Kidney (tissue), 14 donors: Measurements from ENCODE around the gene FLT1. TPM values are rescaled to one million over a fixed set of nuclear protein-coding genes. Genes with fewer than 3 reads are reported as not detected.
A peak's percentile ranks its signal among the peaks of the same experiment; 100 is the strongest.

Experiments
- DNase-seq, 5 donors: peaks; one replicate each; pipeline ENCODE4 v3.0.0-alpha.2; 2013 to 2020
- FAIRE-seq: peaks from 2 replicates; lab custom pipeline; 2012; peaks lifted over from hg19 to GRCh38; lab: Jason Lieb, UNC
- H3K27ac ChIP-seq, 2 donors: one replicate each; pipeline ENCODE4 v1.7.0; 2013; ENCODE audit warnings: low read depth in 2 of 2, low read length in 2 of 2, inconsistent platforms in 1 of 2
- H3K27me3 ChIP-seq: one replicate; pipeline ENCODE4 v1.7.1; 2013; ENCODE audit warnings: low read length, inconsistent platforms; ENCODE audit not compliant: control insufficient read depth, insufficient read depth
- H3K36me3 ChIP-seq, 3 donors: one replicate each; pipeline versions ENCODE4 v1.7.0 to v1.7.1; 2013; ENCODE audit warnings: low read length in 3 of 3, control low read depth in 1 of 3, inconsistent platforms in 1 of 3; ENCODE audit not compliant: insufficient read depth in 3 of 3, control insufficient read depth in 2 of 3
- H3K4me1 ChIP-seq, 3 donors: one replicate each; pipeline versions ENCODE4 v1.7.0 to v1.7.1; 2013; ENCODE audit warnings: low read length in 3 of 3, inconsistent platforms in 1 of 3, low read depth in 1 of 3; ENCODE audit not compliant: control insufficient read depth in 2 of 3, insufficient read depth in 2 of 3
- H3K4me3 ChIP-seq, 3 donors: one replicate each; pipeline versions ENCODE4 v1.7.0 to v1.8.1; 2013; ENCODE audit warnings: low read length in 3 of 3, control low read depth in 1 of 3, inconsistent platforms in 1 of 3
- H3K9ac ChIP-seq, 3 donors: one replicate each; pipeline versions ENCODE4 v1.7.0 to v1.7.1; 2013; ENCODE audit warnings: low read length in 3 of 3, control low read depth in 1 of 3, inconsistent platforms in 1 of 3
- H3K9me3 ChIP-seq, 3 donors: one replicate each; pipeline versions ENCODE4 v1.7.0 to v1.7.1; 2013; ENCODE audit warnings: low read length in 3 of 3, control low read depth in 1 of 3, inconsistent platforms in 1 of 3; ENCODE audit not compliant: control insufficient read depth in 2 of 3, insufficient read depth in 1 of 3
- intact Hi-C: fragments of 100-400 bp; cut with DNase I; formaldehyde crosslinking; loops from one replicate; pipeline ENCODE4 v1.11.1; 2022
- polyA plus RNA-seq: library from polyadenylated mRNA; stranded (reverse); fragments of 350-450 nt; fragmentation: Illumina TruSeq; extraction: RNeasy Lipid Tissue Mini Kit (QIAGEN cat#74804); gene quantifications from one replicate; pipeline ENCODE4 v1.2.3, GENCODE V29; 2014; ENCODE audit warnings: low read depth, low replicate concordance; ENCODE audit not compliant: insufficient read depth
- total RNA-seq: library from RNA; stranded (reverse); fragmentation: NEBNext Ultra II Directional; extraction: Animal tissue kit (Norgen Biotek cat#: 25700); gene quantifications from one replicate; pipeline ENCODE4 v1.2.1, GENCODE V29; 2021
- TF ChIP-seq, protein P1 (sequence below): IDR thresholded peaks from 3 replicates; pipeline ENCODE4 v1.5.1; 2012; ENCODE audit warnings: mild to moderate bottlenecking, moderate library complexity, borderline replicate concordance; ENCODE audit not compliant: insufficient read depth; ENCODE audit errors: extremely low read depth
- donor health status: control.
- donor health status: control.
- donor health status: control.
- donor health status: control.
- donor health status: control.
- donor health status: DM: yes; HTN: yes; CAD: no.
- donor health status: Normal renal cell carcinoma (clear cell type).

Gene FLT1
- total and polyA plus RNA-seq, 2 donors from 2014 or later = 17.2 to 45.7 TPM

DNA sequence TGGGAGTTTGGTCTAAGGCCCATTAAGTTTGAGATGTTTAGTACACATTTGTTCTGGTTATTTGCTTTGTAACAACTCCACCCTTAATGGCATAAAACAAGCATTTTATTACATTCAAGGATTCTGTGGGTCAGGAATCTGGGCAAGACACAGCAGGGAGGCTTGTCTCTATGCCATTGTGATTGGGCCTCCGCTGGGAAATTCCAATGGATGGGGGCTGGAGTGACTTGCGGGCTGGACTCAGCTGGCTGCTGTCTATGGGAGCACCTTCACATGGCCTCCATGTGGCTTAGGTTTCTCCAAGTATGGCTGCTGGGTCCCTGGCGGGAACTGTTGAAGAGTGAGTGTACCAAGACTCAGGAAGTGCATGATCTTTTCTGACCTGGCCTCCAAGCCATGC, 197.6 kb downstream of the FLT1 start:
- Histone ChIP-seq H3K27me3 (no peaks in the 10 kb centered on the region), H3K4me1 (no peaks in the 10 kb centered on the region), H3K9ac (no peak overlapping the region), H3K36me3 (peaks cover 0 to 19% (median 0%) of the 10 kb centered on the region in 3 donors), H3K9me3 (no peaks in the 10 kb centered on the region), H3K4me3 (no peak overlapping the region), H3K27ac (no peak overlapping the region)
- intact Hi-C loops = no loop called here
- TF ChIP-seq, protein P1, sequence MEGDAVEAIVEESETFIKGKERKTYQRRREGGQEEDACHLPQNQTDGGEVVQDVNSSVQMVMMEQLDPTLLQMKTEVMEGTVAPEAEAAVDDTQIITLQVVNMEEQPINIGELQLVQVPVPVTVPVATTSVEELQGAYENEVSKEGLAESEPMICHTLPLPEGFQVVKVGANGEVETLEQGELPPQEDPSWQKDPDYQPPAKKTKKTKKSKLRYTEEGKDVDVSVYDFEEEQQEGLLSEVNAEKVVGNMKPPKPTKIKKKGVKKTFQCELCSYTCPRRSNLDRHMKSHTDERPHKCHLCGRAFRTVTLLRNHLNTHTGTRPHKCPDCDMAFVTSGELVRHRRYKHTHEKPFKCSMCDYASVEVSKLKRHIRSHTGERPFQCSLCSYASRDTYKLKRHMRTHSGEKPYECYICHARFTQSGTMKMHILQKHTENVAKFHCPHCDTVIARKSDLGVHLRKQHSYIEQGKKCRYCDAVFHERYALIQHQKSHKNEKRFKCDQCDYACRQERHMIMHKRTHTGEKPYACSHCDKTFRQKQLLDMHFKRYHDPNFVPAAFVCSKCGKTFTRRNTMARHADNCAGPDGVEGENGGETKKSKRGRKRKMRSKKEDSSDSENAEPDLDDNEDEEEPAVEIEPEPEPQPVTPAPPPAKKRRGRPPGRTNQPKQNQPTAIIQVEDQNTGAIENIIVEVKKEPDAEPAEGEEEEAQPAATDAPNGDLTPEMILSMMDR = no peak
- DNase-seq = peak in 4 of 5 donors; percentile 52 to 71 (median 53)
- no peak for FAIRE-seq

DNA sequence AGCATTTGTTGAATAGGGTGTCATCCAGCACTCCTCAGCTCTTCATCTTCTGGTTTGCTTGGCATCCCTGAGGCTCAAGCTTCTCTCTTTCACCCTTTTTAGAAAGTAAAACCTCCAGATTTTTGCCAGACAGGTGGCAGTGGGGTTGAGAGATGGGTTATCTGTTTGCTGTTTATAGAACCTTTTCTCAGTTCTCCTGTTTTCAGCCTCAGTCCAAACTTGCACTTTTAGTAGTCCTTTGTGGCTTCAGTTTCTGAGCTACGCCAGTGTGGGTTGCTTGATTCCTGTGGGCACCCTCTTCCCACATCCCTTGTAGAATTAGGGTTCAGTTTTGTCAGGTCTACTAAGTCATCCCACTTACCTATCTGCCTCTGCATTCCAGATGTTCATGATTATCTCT, 208.7 kb downstream of the FLT1 start:
- Histone ChIP-seq H3K27me3 (no peaks in the 10 kb centered on the region), H3K4me3 (no peak overlapping the region), H3K9ac (no peak overlapping the region), H3K9me3 (no peaks in the 10 kb centered on the region), H3K36me3 (peaks cover 0 to 9% (median 7%) of the 10 kb centered on the region in 3 donors), H3K27ac (no peak overlapping the region), H3K4me1 (no peaks in the 10 kb centered on the region)
- DNase-seq (no peak), FAIRE-seq (no peak)
- TF ChIP-seq, protein P1 = no peak
- intact Hi-C loops = no loop called here

DNA sequence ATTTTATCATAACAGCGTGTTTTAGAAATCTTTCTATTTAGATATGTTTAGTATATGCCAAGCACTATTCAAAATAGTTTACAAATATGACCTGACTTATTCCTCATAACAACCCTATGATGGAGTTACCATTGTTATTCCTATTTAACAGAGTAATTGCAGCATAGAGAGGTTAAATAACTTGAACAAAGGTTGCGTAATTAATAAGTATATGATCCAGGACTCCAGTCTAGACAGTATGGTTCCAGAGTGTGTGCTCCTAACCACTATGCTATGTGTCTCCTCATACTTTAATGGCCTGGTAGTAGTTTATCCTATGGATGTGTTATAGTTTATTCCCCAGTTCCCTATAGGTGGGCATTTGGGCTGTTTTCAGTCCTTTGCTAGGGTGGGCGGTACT, 211.3 kb downstream of the FLT1 start:
- FAIRE-seq (no peak), DNase-seq (no peak)
- no peak overlapping the region for H3K27ac ChIP-seq
- H3K4me1 ChIP-seq = no peaks in the 10 kb centered on the region
- peaks cover 0 to 17% (median 11%) of the 10 kb centered on the region in 3 donors for H3K36me3 ChIP-seq
- no peak overlapping the region for H3K4me3 ChIP-seq
- H3K9ac ChIP-seq = no peak overlapping the region
- intact Hi-C loops = no loop called here
- no peaks in the 10 kb centered on the region for H3K9me3 ChIP-seq
- no peaks in the 10 kb centered on the region for H3K27me3 ChIP-seq
- TF ChIP-seq, protein P1 = no peak

DNA sequence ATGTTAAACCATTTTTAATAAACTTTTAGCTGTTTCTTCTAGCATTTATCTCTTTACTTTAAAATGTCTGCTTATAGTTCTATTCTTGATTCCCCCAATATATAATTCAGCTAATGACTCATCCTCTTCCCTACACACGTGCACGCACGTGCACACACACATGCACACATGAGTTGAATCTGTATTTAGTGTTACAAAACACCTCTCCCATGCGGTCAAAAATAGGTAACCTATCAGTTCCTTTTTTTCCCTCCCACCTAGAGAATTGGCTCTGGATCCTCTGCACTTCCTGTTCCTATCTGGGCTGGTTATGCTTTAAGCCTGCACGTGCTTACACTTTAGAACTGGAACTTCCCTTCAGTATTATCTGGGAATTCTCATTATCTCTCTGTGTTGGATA, 212.5 kb downstream of the FLT1 start:
- FAIRE-seq = peak; percentile 38
- TF ChIP-seq, protein P1 = no peak
- Histone ChIP-seq H3K9ac (no peak overlapping the region), H3K27ac (no peak overlapping the region), H3K9me3 (no peaks in the 10 kb centered on the region), H3K4me3 (no peak overlapping the region), H3K27me3 (no peaks in the 10 kb centered on the region), H3K36me3 (peaks cover 0 to 20% (median 9%) of the 10 kb centered on the region in 3 donors), H3K4me1 (no peaks in the 10 kb centered on the region)
- intact Hi-C loops = no loop called here
- DNase-seq = peak in 2 of 5 donors; percentile 13 to 23
